Prostate gland (tissue), 2 donors: ENCODE data around the gene RARA.

Source experiments
- POLR2A ChIP-seq: fragments of 450-650 bp; IDR thresholded peaks from one replicate; pipeline ENCODE4 v1.6.1; 2016; ENCODE audit warnings: antibody characterized with exemption, mild to moderate bottlenecking
- TF ChIP-seq, protein P1 (sequence below), 4 experiments: fragments of 200-600 bp in 2 of 4; fragments of 450-650 bp in 2 of 4; sonication (generic) in 2 of 4; IDR thresholded peaks; 1 replicate in 3 of 4; 2 replicates in 1 of 4; pipeline ENCODE4 v1.5.1; 2016 to 2019; ENCODE audit warnings: antibody characterized with exemption in 4 of 4, mild to moderate bottlenecking in 2 of 4, moderate library complexity in 2 of 4

DNA sequence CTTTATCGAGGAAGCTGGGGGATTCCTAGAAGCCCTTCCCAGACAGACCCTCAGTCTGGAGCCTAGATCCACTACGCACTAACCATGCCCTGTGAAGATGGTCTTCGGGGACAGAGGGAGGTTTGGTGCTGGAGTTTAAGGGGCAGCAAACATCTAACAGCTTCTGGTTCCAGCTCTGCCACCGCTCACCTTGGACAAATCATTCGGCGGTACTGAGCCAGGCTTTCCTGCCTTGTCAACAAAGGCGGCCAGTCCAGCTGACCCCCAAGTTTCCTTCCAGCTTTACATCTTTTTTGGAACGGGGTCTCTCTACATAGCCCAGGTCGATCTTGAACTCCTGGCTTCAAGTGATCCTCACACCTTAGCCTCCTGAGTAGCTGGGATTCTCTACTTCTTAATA lies 55.9 kb downstream of the RARA start:
- TF ChIP-seq, protein P1, sequence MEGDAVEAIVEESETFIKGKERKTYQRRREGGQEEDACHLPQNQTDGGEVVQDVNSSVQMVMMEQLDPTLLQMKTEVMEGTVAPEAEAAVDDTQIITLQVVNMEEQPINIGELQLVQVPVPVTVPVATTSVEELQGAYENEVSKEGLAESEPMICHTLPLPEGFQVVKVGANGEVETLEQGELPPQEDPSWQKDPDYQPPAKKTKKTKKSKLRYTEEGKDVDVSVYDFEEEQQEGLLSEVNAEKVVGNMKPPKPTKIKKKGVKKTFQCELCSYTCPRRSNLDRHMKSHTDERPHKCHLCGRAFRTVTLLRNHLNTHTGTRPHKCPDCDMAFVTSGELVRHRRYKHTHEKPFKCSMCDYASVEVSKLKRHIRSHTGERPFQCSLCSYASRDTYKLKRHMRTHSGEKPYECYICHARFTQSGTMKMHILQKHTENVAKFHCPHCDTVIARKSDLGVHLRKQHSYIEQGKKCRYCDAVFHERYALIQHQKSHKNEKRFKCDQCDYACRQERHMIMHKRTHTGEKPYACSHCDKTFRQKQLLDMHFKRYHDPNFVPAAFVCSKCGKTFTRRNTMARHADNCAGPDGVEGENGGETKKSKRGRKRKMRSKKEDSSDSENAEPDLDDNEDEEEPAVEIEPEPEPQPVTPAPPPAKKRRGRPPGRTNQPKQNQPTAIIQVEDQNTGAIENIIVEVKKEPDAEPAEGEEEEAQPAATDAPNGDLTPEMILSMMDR (IDR thresholded peaks at IDR 0.05): no peak
- no peak for TF ChIP-seq POLR2A
